H1 (cell line): Measurements from ENCODE around the gene ADAT3.

ENCODE experiments used
- CTCF ChIP-seq, 3 experiments: IDR thresholded peaks; 1 replicate in 2 of 3; 2 replicates in 1 of 3; pipeline versions ENCODE4 v1.5.1 to v1.6.1; 2011; ENCODE audit warnings: low read length in 3 of 3, mild to moderate bottlenecking in 3 of 3, inconsistent platforms in 2 of 3, low read depth in 1 of 3, moderate library complexity in 1 of 3; ENCODE audit not compliant: insufficient read depth in 1 of 3; ENCODE audit errors: control extremely low read depth in 1 of 3
- POLR2A ChIP-seq, 2 experiments: IDR thresholded peaks; 1 replicate in 1 of 2; 2 replicates in 1 of 2; pipeline ENCODE4 v1.6.1; 2011; ENCODE audit warnings: low read depth in 2 of 2, low read length in 2 of 2, mild to moderate bottlenecking in 2 of 2; ENCODE audit errors: control extremely low read depth in 1 of 2
- TCF12 ChIP-seq: IDR thresholded peaks from 2 replicates; pipeline ENCODE4 v1.6.1; 2011; ENCODE audit warnings: low read depth, mild to moderate bottlenecking, low read length
- TEAD4 ChIP-seq: IDR thresholded peaks from 2 replicates; pipeline ENCODE4 v1.6.1; 2012; ENCODE audit warnings: low read depth, low read length, inconsistent platforms, mixed read lengths
- ZNF274 ChIP-seq: IDR thresholded peaks from 2 replicates; pipeline ENCODE4 v1.7.0; 2012; ENCODE audit warnings: low read length, borderline replicate concordance; ENCODE audit errors: extremely low read depth

GRCh38 chr19:1871140-1871597 is 34.0 kb upstream of the ADAT3 start:
- TF ChIP-seq ZNF274 = no peak
- TF ChIP-seq POLR2A (IDR thresholded peaks at IDR 0.05; ENCODE audit: control extremely low read depth in 1 of 2, low read depth in 2 of 2, low read length in 2 of 2) = no peak
- no peak for TF ChIP-seq CTCF (IDR thresholded peaks at IDR 0.05; ENCODE audit: control extremely low read depth in 1 of 3, insufficient read depth in 1 of 3, low read depth in 1 of 3, low read length in 3 of 3)
- no peak for TF ChIP-seq TEAD4
- no peak for TF ChIP-seq TCF12
